Measurements from ENCODE around the gene LRIG1. TPM values are rescaled to one million over a fixed set of nuclear protein-coding genes. Genes with fewer than 3 reads are reported as not detected.
A peak's percentile ranks its signal among the peaks of the same experiment; 100 is the strongest.

The LRIG1 gene
- total and polyA plus RNA-seq, 7 donors, result 4.2 to 226 (median 150) TPM

GRCh38 chr3:66431494-66431893 is 69.3 kb downstream of the LRIG1 start:
- H3K27ac ChIP-seq, result peak overlapping the region; percentile 16 to 95 (median 86)
- peaks cover 0 to 6% (median 0%) of the 10 kb centered on the region in 4 donors for H3K36me3 ChIP-seq
- H3K9me3 ChIP-seq, result no peaks in the 10 kb centered on the region
- intact Hi-C loops (cut with DNase I), result no loop called here
- no peak for TF ChIP-seq POLR2AphosphoS5 (IDR thresholded peaks at IDR 0.05)
- TF ChIP-seq, protein P1, sequence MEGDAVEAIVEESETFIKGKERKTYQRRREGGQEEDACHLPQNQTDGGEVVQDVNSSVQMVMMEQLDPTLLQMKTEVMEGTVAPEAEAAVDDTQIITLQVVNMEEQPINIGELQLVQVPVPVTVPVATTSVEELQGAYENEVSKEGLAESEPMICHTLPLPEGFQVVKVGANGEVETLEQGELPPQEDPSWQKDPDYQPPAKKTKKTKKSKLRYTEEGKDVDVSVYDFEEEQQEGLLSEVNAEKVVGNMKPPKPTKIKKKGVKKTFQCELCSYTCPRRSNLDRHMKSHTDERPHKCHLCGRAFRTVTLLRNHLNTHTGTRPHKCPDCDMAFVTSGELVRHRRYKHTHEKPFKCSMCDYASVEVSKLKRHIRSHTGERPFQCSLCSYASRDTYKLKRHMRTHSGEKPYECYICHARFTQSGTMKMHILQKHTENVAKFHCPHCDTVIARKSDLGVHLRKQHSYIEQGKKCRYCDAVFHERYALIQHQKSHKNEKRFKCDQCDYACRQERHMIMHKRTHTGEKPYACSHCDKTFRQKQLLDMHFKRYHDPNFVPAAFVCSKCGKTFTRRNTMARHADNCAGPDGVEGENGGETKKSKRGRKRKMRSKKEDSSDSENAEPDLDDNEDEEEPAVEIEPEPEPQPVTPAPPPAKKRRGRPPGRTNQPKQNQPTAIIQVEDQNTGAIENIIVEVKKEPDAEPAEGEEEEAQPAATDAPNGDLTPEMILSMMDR (IDR thresholded peaks at IDR 0.05), result no peak
- TF ChIP-seq POLR2A (IDR thresholded peaks at IDR 0.05), result no peak
- no peak for TF ChIP-seq EP300 (IDR thresholded peaks at IDR 0.05)
- WGBS, 2 donors, result 92 to 93% methylated on average over 3 of the region's 3 CpGs
- no peak overlapping the region for H3K4me3 ChIP-seq
- H3K4me1 ChIP-seq, result peaks cover 0 to 98% (median 86%) of the 10 kb centered on the region in 4 donors
- no peaks in the 10 kb centered on the region for H3K27me3 ChIP-seq
- no peak for DNase-seq

GRCh38 chr3:66430876-66431275 is 69.9 kb downstream of the LRIG1 start:
- H3K36me3 ChIP-seq, result peaks cover 0 to 6% (median 0%) of the 10 kb centered on the region in 4 donors
- DNase-seq, result no peak
- no peaks in the 10 kb centered on the region for H3K9me3 ChIP-seq
- WGBS, 2 donors, result 86 to 91% methylated on average over 8 of the region's 8 CpGs
- peak overlapping the region in 3 of 4 donors; percentile 82 to 95 (median 89) for H3K27ac ChIP-seq
- no peak overlapping the region for H3K4me3 ChIP-seq
- intact Hi-C loops (cut with DNase I), result no loop called here
- no peaks in the 10 kb centered on the region for H3K27me3 ChIP-seq
- peaks cover 0 to 98% (median 86%) of the 10 kb centered on the region in 4 donors for H3K4me1 ChIP-seq
- TF ChIP-seq POLR2AphosphoS5 (IDR thresholded peaks at IDR 0.05), result no peak
- TF ChIP-seq EP300 (IDR thresholded peaks at IDR 0.05), result no peak
- TF ChIP-seq, protein P1 (IDR thresholded peaks at IDR 0.05), result no peak

DNA sequence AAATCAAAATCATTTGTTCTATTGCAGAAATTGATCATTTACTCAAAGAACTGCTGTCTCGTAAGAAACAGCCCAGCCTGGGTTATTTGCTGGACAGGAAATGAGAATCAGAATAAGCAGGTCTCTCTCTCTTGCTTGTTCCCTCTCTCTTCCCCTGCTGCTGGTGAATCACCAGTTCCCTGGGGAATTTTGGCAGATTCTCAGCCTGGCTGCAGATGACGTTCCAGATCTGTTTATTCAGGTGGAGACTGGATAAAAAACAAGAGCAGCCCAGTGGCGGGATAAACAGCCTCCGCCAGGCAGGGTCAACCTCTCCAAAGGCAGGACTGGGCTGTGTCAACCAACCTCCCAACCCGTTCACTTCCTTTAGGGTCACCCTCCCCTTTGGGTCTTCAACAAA is 72.1 kb downstream of the LRIG1 start:
- Histone ChIP-seq H3K36me3 (peaks cover 0 to 6% (median 0%) of the 10 kb centered on the region in 4 donors), H3K27me3 (no peaks in the 10 kb centered on the region), H3K9me3 (no peaks in the 10 kb centered on the region), H3K27ac (peak overlapping the region; percentile 66 to 95 (median 86)), H3K4me1 (peaks cover 0 to 100% (median 99%) of the 10 kb centered on the region in 4 donors), H3K4me3 (peak overlapping the region in 1 of 4 donors; percentile 14)
- TF ChIP-seq EP300 (IDR thresholded peaks at IDR 0.05) (peak in 2 of 4 donors; percentile 47 to 56), POLR2AphosphoS5 (IDR thresholded peaks at IDR 0.05) (peak; percentile 47 to 79 (median 76)), POLR2A (IDR thresholded peaks at IDR 0.05) (no peak)
- TF ChIP-seq, protein P1 (IDR thresholded peaks at IDR 0.05), result no peak
- intact Hi-C loops (cut with DNase I), result no loop called here
- 16 to 48% methylated on average over 5 of the region's 5 CpGs for WGBS, 2 donors
- peak; percentile 95 for DNase-seq

GRCh38 chr3:66427951-66428474 is 72.8 kb downstream of the LRIG1 start:
- Histone ChIP-seq H3K4me1 (peaks cover 0 to 100% (median 99%) of the 10 kb centered on the region in 4 donors), H3K9me3 (no peaks in the 10 kb centered on the region), H3K27me3 (no peaks in the 10 kb centered on the region), H3K4me3 (peak overlapping the region in 1 of 4 donors; percentile 14), H3K27ac (peak overlapping the region; percentile 66 to 95 (median 86)), H3K36me3 (peaks cover 0 to 6% (median 0%) of the 10 kb centered on the region in 4 donors)
- DNase-seq, result peak; percentile 56
- intact Hi-C loops (cut with DNase I), result no loop called here
- 80 to 86% methylated on average over 5 of the region's 5 CpGs for WGBS, 2 donors
- no peak for TF ChIP-seq POLR2AphosphoS5 (IDR thresholded peaks at IDR 0.05)
- TF ChIP-seq POLR2A (IDR thresholded peaks at IDR 0.05), result no peak

DNA sequence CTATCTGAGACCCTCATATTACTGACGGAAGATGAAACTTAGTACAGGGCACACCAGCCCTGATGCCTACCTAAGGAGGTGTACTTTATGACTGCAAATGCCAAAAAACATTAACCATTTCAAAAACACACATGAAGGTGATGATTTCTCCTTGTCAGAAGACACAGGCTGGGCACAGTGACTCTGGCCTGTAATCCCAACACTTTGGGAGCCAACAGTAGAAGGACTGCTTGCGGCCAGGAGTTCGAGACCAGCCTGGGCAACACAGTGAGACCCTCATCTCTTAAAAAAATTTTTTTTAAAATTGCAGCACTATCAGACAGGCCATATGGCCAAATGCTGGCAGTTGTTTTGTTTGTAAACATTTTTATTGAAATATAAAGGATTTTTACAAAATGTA is 73.5 kb downstream of the LRIG1 start:
- peaks cover 0 to 99% (median 97%) of the 10 kb centered on the region in 4 donors for H3K4me1 ChIP-seq
- WGBS, 2 donors, result 96 to 97% methylated on average over 3 of the region's 3 CpGs
- TF ChIP-seq EP300 (IDR thresholded peaks at IDR 0.05), result no peak
- no peak for TF ChIP-seq POLR2AphosphoS5 (IDR thresholded peaks at IDR 0.05)
- TF ChIP-seq POLR2A (IDR thresholded peaks at IDR 0.05), result no peak
- TF ChIP-seq, protein P1 (IDR thresholded peaks at IDR 0.05), result no peak
- H3K27ac ChIP-seq, result peak overlapping the region in 3 of 4 donors; percentile 82 to 95 (median 89)
- no peaks in the 10 kb centered on the region for H3K27me3 ChIP-seq
- H3K9me3 ChIP-seq, result no peaks in the 10 kb centered on the region
- no peak overlapping the region for H3K4me3 ChIP-seq
- peaks cover 0 to 5% (median 0%) of the 10 kb centered on the region in 4 donors for H3K36me3 ChIP-seq
- DNase-seq, result peak; percentile 28
- intact Hi-C loops (cut with DNase I), result no loop called here

Data from sigmoid colon (tissue), 7 donors.